ENCODE results near the gene FBXO47.

DNA sequence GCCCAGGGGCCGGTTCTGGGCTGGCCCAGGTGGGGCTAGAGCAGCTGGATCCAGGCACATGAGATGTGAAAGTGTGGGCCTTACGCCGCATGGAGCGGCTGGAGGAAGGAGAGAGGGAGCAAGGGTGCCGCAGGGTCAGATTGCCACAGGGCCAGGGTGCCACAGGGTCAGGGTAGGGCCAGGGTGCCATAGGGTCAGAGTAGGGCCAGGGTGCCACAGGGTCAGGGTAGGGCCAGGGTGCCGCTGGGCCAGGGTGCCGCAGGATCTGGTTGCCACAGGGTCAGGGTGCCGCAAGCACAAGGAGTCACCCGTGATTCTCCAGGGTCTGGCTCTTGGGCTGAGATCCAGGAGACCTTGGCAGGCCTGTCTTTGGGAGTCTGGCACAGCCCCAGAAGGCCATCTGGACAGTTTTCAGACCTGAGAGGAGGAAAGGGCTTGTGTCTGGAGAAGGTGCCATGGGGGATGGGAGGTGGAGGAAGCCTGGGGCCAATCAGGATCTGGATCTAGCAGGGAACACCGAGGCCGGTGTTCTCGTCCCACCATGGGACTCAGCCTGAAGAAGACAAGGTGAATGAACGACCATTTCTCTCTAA, 54.9 kb downstream of the FBXO47 start:
- TF ChIP-seq PRDM1 (tag by site-specific recombination; IDR thresholded peaks at IDR 0.05) (no peak), SETDB1 (IDR thresholded peaks at IDR 0.05; ENCODE audit: insufficient read length, low read length) (no peak), GLI4 (tag by site-specific recombination; IDR thresholded peaks at IDR 0.05) (no peak), SP2 (tag by site-specific recombination; IDR thresholded peaks at IDR 0.05) (no peak), RBAK (tag by site-specific recombination; IDR thresholded peaks at IDR 0.05) (no peak), ZNF350 (tag by site-specific recombination; IDR thresholded peaks at IDR 0.05) (no peak), ZFP37 (tag by site-specific recombination; IDR thresholded peaks at IDR 0.05) (no peak), ZBTB49 (tag by site-specific recombination; IDR thresholded peaks at IDR 0.05; ENCODE audit: low read depth) (no peak)
- TF ChIP-seq, protein P1, sequence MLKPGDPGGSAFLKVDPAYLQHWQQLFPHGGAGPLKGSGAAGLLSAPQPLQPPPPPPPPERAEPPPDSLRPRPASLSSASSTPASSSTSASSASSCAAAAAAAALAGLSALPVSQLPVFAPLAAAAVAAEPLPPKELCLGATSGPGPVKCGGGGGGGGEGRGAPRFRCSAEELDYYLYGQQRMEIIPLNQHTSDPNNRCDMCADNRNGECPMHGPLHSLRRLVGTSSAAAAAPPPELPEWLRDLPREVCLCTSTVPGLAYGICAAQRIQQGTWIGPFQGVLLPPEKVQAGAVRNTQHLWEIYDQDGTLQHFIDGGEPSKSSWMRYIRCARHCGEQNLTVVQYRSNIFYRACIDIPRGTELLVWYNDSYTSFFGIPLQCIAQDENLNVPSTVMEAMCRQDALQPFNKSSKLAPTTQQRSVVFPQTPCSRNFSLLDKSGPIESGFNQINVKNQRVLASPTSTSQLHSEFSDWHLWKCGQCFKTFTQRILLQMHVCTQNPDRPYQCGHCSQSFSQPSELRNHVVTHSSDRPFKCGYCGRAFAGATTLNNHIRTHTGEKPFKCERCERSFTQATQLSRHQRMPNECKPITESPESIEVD (tag by site-specific recombination; IDR thresholded peaks at IDR 0.05), result no peak

All from HEK293 (cell line).